ENCODE data around the gene STAG2.
"Not testable (repeated sequence)": the region's sequence is repeated elsewhere in the genome, so short reads cannot be mapped to it uniquely, and the experiment has no call there.

The STAG2 gene

GRCh38 chrX:124042042-124042441 is 80.5 kb downstream of the STAG2 start:
- H3K4me1 ChIP-seq (ENCODE audit: control insufficient read depth, insufficient read depth, low read length) = no peaks in the 10 kb centered on the region
- H3K4me3 ChIP-seq (ENCODE audit: low read length) = no peak overlapping the region
- H3K36me3 ChIP-seq (ENCODE audit: control insufficient read depth, insufficient read depth, low read length, severe bottlenecking) = peaks cover 15% of the 10 kb centered on the region
- H3K9me3 ChIP-seq (ENCODE audit: control insufficient read depth, low read length) = no peaks in the 10 kb centered on the region
- DNase-seq (ENCODE audit: low read depth) = no peak
- no peaks in the 10 kb centered on the region for H3K27me3 ChIP-seq (replicated peaks; ENCODE audit: control insufficient read depth, insufficient read depth, low read length)
- H3K9ac ChIP-seq (ENCODE audit: low read length) = no peak overlapping the region

GRCh38 chrX:124045109-124045508 is 83.6 kb downstream of the STAG2 start:
- H3K9me3 ChIP-seq (ENCODE audit: control insufficient read depth, low read length) = no peaks in the 10 kb centered on the region
- no peaks in the 10 kb centered on the region for H3K4me1 ChIP-seq (ENCODE audit: control insufficient read depth, insufficient read depth, low read length)
- no peaks in the 10 kb centered on the region for H3K27me3 ChIP-seq (replicated peaks; ENCODE audit: control insufficient read depth, insufficient read depth, low read length)
- H3K9ac ChIP-seq (ENCODE audit: low read length) = no peak overlapping the region
- DNase-seq (ENCODE audit: low read depth) = peak; percentile 13
- peaks cover 7% of the 10 kb centered on the region for H3K36me3 ChIP-seq (ENCODE audit: control insufficient read depth, insufficient read depth, low read length, severe bottlenecking)
- no peak overlapping the region for H3K4me3 ChIP-seq (ENCODE audit: low read length)

GRCh38 chrX:124084417-124084816 is 122.9 kb downstream of the STAG2 start:
- not testable (repeated sequence) for H3K27me3 ChIP-seq (replicated peaks; ENCODE audit: control insufficient read depth, insufficient read depth, low read length); H3K9ac ChIP-seq (ENCODE audit: low read length); H3K4me3 ChIP-seq (ENCODE audit: low read length); H3K4me1 ChIP-seq (ENCODE audit: control insufficient read depth, insufficient read depth, low read length); DNase-seq (ENCODE audit: low read depth); H3K9me3 ChIP-seq (ENCODE audit: control insufficient read depth, low read length)
- H3K36me3 ChIP-seq (ENCODE audit: control insufficient read depth, insufficient read depth, low read length, severe bottlenecking) = peaks cover 46% of the 10 kb centered on the region

GRCh38 chrX:124085063-124085462 is 123.6 kb downstream of the STAG2 start:
- no peak overlapping the region for H3K4me3 ChIP-seq (ENCODE audit: low read length)
- H3K36me3 ChIP-seq (ENCODE audit: control insufficient read depth, insufficient read depth, low read length, severe bottlenecking) = peaks cover 47% of the 10 kb centered on the region
- H3K9ac ChIP-seq (ENCODE audit: low read length) = no peak overlapping the region
- H3K27me3 ChIP-seq (replicated peaks; ENCODE audit: control insufficient read depth, insufficient read depth, low read length) = no peaks in the 10 kb centered on the region
- H3K4me1 ChIP-seq (ENCODE audit: control insufficient read depth, insufficient read depth, low read length) = peaks cover 3% of the 10 kb centered on the region
- no peaks in the 10 kb centered on the region for H3K9me3 ChIP-seq (ENCODE audit: control insufficient read depth, low read length)
- no peak for DNase-seq (ENCODE audit: low read depth)

GRCh38 chrX:124086411-124086810 is 124.9 kb downstream of the STAG2 start:
- Histone ChIP-seq H3K27me3 (replicated peaks; ENCODE audit: control insufficient read depth, insufficient read depth, low read length) (no peaks in the 10 kb centered on the region), H3K9ac (ENCODE audit: low read length) (no peak overlapping the region), H3K9me3 (ENCODE audit: control insufficient read depth, low read length) (no peaks in the 10 kb centered on the region), H3K4me1 (ENCODE audit: control insufficient read depth, insufficient read depth, low read length) (peaks cover 3% of the 10 kb centered on the region), H3K36me3 (ENCODE audit: control insufficient read depth, insufficient read depth, low read length, severe bottlenecking) (peaks cover 56% of the 10 kb centered on the region), H3K4me3 (ENCODE audit: low read length) (no peak overlapping the region)
- DNase-seq (ENCODE audit: low read depth) = no peak

GRCh38 chrX:124087000-124087746 is 125.7 kb downstream of the STAG2 start:
- Histone ChIP-seq H3K4me1 (ENCODE audit: control insufficient read depth, insufficient read depth, low read length) (peaks cover 3% of the 10 kb centered on the region), H3K36me3 (ENCODE audit: control insufficient read depth, insufficient read depth, low read length, severe bottlenecking) (peaks cover 56% of the 10 kb centered on the region), H3K9ac (ENCODE audit: low read length) (no peak overlapping the region), H3K9me3 (ENCODE audit: control insufficient read depth, low read length) (no peaks in the 10 kb centered on the region), H3K4me3 (ENCODE audit: low read length) (no peak overlapping the region), H3K27me3 (replicated peaks; ENCODE audit: control insufficient read depth, insufficient read depth, low read length) (no peaks in the 10 kb centered on the region)
- DNase-seq (ENCODE audit: low read depth) = no peak

GRCh38 chrX:124093222-124093621 is 131.7 kb downstream of the STAG2 start:
- DNase-seq (ENCODE audit: low read depth) = no peak
- no peaks in the 10 kb centered on the region for H3K9me3 ChIP-seq (ENCODE audit: control insufficient read depth, low read length)
- H3K4me1 ChIP-seq (ENCODE audit: control insufficient read depth, insufficient read depth, low read length) = no peaks in the 10 kb centered on the region
- no peaks in the 10 kb centered on the region for H3K27me3 ChIP-seq (replicated peaks; ENCODE audit: control insufficient read depth, insufficient read depth, low read length)
- no peak overlapping the region for H3K4me3 ChIP-seq (ENCODE audit: low read length)
- no peak overlapping the region for H3K9ac ChIP-seq (ENCODE audit: low read length)
- peaks cover 46% of the 10 kb centered on the region for H3K36me3 ChIP-seq (ENCODE audit: control insufficient read depth, insufficient read depth, low read length, severe bottlenecking)

- DNase-seq (ENCODE audit: low read depth) = no peak
- Histone ChIP-seq H3K4me3 (ENCODE audit: low read length) (no peak overlapping the region), H3K27me3 (replicated peaks; ENCODE audit: control insufficient read depth, insufficient read depth, low read length) (no peaks in the 10 kb centered on the region), H3K9ac (ENCODE audit: low read length) (no peak overlapping the region), H3K36me3 (ENCODE audit: control insufficient read depth, insufficient read depth, low read length, severe bottlenecking) (peaks cover 32% of the 10 kb centered on the region), H3K4me1 (ENCODE audit: control insufficient read depth, insufficient read depth, low read length) (no peaks in the 10 kb centered on the region), H3K9me3 (ENCODE audit: control insufficient read depth, low read length) (no peaks in the 10 kb centered on the region)
Observed at GRCh38 chrX:124097116-124097515, 135.6 kb downstream of the STAG2 start.

GRCh38 chrX:124098089-124098488 is 136.6 kb downstream of the STAG2 start:
- peak; percentile 66 for DNase-seq (ENCODE audit: low read depth)
- Histone ChIP-seq H3K36me3 (ENCODE audit: control insufficient read depth, insufficient read depth, low read length, severe bottlenecking) (peaks cover 26% of the 10 kb centered on the region), H3K27me3 (replicated peaks; ENCODE audit: control insufficient read depth, insufficient read depth, low read length) (no peaks in the 10 kb centered on the region), H3K9ac (ENCODE audit: low read length) (no peak overlapping the region), H3K4me3 (ENCODE audit: low read length) (no peak overlapping the region), H3K9me3 (ENCODE audit: control insufficient read depth, low read length) (no peaks in the 10 kb centered on the region), H3K4me1 (ENCODE audit: control insufficient read depth, insufficient read depth, low read length) (no peaks in the 10 kb centered on the region)

- peaks cover 6% of the 10 kb centered on the region for H3K36me3 ChIP-seq (ENCODE audit: control insufficient read depth, insufficient read depth, low read length, severe bottlenecking)
- DNase-seq (ENCODE audit: low read depth) = no peak
- no peaks in the 10 kb centered on the region for H3K4me1 ChIP-seq (ENCODE audit: control insufficient read depth, insufficient read depth, low read length)
- no peak overlapping the region for H3K9ac ChIP-seq (ENCODE audit: low read length)
- H3K4me3 ChIP-seq (ENCODE audit: low read length) = no peak overlapping the region
- H3K9me3 ChIP-seq (ENCODE audit: control insufficient read depth, low read length) = no peaks in the 10 kb centered on the region
- no peaks in the 10 kb centered on the region for H3K27me3 ChIP-seq (replicated peaks; ENCODE audit: control insufficient read depth, insufficient read depth, low read length)
Observed at GRCh38 chrX:124103966-124104365, 142.5 kb downstream of the STAG2 start.

- H3K27me3 ChIP-seq (replicated peaks; ENCODE audit: control insufficient read depth, insufficient read depth, low read length); H3K4me3 ChIP-seq (ENCODE audit: low read length); DNase-seq (ENCODE audit: low read depth); H3K4me1 ChIP-seq (ENCODE audit: control insufficient read depth, insufficient read depth, low read length); H3K9ac ChIP-seq (ENCODE audit: low read length); H3K9me3 ChIP-seq (ENCODE audit: control insufficient read depth, low read length); H3K36me3 ChIP-seq (ENCODE audit: control insufficient read depth, insufficient read depth, low read length, severe bottlenecking): not testable (repeated sequence)
Observed at GRCh38 chrX:124104512-124104911, 143.0 kb downstream of the STAG2 start.
